PC-9 (cell line): Measurements from ENCODE around the gene ENTPD5.

Experiments used
- EZH2 ChIP-seq: fragments of 200-600 bp; sonication (generic); IDR thresholded peaks from 2 replicates; pipeline ENCODE4 v1.8.0; 2017; ENCODE audit warnings: antibody characterized with exemption, low read depth
- TF ChIP-seq, protein P1 (sequence below): fragments of 200-600 bp; sonication (generic); conservative IDR thresholded peaks from 2 replicates; pipeline ENCODE4 v1.6.1; 2017; ENCODE audit warnings: mixed run types, antibody characterized with exemption, mild to moderate bottlenecking, moderate library complexity

DNA sequence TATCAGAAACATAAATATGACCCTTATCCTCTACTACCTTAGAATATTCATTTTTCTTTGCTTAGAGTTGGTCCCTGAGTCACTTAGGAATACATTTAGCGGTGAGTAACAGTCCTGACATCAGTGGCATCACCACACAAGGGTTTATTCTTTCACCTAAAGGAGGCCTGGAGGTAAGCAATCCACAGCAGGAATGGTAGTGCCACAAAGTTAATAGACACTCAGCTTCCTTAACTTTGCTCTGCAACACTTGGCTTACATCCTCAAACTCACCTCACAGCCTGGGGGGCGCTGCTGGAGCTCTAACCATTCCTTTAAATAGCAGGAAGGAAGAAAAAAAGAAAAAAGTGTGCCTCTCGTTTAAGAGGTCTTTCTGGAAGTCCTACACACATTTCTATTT is 29.2 kb upstream of the ENTPD5 start:
- TF ChIP-seq, protein P1, sequence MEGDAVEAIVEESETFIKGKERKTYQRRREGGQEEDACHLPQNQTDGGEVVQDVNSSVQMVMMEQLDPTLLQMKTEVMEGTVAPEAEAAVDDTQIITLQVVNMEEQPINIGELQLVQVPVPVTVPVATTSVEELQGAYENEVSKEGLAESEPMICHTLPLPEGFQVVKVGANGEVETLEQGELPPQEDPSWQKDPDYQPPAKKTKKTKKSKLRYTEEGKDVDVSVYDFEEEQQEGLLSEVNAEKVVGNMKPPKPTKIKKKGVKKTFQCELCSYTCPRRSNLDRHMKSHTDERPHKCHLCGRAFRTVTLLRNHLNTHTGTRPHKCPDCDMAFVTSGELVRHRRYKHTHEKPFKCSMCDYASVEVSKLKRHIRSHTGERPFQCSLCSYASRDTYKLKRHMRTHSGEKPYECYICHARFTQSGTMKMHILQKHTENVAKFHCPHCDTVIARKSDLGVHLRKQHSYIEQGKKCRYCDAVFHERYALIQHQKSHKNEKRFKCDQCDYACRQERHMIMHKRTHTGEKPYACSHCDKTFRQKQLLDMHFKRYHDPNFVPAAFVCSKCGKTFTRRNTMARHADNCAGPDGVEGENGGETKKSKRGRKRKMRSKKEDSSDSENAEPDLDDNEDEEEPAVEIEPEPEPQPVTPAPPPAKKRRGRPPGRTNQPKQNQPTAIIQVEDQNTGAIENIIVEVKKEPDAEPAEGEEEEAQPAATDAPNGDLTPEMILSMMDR, result no peak; the same call in 1 of the 2 replicates
- no peak for TF ChIP-seq EZH2
